GM15510 (cell line): ENCODE results near the gene PRPF39.
A peak's percentile ranks its signal among the peaks of the same experiment; 100 is the strongest.

ENCODE experiments used
- POLR2A ChIP-seq: IDR thresholded peaks from 3 replicates; pipeline ENCODE4 v1.6.1; 2011; ENCODE audit warnings: borderline replicate concordance; ENCODE audit not compliant: insufficient read length; ENCODE audit errors: extremely low read depth

Gene PRPF39, protein sequence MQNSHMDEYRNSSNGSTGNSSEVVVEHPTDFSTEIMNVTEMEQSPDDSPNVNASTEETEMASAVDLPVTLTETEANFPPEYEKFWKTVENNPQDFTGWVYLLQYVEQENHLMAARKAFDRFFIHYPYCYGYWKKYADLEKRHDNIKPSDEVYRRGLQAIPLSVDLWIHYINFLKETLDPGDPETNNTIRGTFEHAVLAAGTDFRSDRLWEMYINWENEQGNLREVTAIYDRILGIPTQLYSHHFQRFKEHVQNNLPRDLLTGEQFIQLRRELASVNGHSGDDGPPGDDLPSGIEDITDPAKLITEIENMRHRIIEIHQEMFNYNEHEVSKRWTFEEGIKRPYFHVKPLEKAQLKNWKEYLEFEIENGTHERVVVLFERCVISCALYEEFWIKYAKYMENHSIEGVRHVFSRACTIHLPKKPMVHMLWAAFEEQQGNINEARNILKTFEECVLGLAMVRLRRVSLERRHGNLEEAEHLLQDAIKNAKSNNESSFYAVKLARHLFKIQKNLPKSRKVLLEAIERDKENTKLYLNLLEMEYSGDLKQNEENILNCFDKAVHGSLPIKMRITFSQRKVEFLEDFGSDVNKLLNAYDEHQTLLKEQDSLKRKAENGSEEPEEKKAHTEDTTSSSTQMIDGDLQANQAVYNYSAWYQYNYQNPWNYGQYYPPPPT

DNA sequence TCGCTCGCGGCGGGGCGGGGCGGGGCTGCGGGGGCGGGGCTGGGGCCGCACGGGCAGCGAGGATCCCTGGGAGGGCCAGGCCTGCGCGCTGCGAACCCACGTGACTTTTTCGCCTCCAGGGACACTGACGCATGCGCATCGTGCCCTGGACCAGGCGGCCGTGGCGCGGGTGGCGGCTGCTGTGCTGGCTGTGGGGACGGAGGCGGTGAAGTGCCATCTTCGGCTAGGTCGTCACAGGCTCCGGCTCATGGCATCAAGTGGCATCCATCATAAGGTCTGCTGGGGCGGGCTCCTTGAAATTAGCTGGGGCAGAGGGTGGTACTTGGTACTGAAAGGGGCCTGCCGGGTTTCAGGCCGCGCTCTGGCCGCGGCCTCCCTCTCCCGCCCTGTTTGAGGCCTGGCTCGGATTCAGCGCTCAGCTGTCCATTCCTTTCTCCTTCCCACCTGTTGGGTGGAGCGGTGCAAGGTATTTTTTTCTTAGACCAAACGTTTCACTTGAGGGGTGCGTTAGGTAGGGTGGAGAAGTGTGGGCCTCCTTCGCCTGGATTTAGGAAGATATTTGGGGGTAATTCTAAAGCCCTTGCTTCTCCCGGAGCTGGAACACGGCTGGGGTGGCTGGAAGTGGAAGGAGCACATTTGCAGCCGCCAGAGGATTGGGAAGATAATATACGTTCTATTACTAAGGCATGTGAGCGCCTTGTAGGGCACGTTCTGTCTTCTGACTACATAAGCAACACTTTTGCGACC, at the start of gene PRPF39:
PRPF39 (plus strand) TSS at position 141 of the 747 bp plus-strand sequence. CDS start 11,124 bp downstream, outside the sequence.
- TF ChIP-seq POLR2A = peak; percentile 96

DNA sequence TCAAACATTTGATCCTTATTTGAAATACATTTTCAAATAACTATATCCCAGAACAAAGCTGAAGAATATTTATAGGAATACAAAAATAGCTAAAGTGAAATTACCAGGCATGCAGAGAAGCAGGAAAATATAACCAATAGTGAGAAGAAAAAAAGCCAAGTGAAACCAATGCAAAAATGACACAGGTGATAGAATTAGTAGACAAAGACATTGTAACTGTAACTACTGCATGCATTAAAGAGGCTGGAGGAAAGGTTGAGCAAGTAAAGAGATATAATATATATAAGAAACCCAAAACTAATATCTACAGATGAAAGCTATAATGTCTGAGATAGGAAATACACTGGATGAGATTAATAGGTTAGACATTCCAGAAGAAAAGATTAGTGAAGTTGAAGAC, 49.2 kb upstream of the PRPF39 start:
- no peak for TF ChIP-seq POLR2A

DNA sequence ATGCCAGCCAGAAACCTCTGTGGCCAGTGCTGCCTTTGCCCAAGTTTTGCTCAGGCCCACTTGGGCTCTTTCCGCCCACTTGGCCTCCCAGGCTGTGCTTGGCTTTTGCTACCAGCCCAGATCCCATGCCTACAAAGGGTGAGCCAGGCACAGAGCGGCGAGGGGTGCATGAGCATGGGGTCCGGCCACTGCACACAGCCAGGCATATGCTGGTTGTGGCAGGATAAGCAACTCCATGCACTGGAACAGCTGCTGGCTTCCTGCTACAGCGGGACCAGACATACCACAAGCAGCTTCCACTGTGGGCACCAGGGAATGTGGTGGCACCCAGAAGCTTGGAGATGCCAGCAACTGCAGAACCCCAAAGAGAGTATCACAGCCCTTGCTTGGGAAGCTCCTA, 45.7 kb upstream of the PRPF39 start:
- no peak for TF ChIP-seq POLR2A

DNA sequence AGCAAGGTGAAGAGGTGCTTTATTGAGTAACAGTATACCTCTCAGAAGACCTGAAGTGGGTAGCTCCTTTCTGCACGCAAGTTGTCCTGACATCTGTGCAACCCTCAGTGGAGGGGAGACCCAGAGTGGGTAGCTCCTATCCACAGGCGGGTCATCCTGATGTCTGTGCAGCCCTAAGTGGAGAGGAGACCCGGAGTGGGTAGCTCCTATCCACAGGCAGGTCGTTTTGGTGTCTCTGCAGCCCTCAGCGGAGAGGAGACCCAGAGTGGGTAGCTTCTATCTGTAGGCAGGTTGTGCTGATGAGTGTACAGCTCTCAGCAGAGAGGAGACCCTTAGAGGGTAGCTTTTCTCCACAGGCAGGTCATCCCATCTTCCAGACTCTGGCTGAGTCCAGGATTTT, 45.1 kb upstream of the PRPF39 start:
- no peak for TF ChIP-seq POLR2A

DNA sequence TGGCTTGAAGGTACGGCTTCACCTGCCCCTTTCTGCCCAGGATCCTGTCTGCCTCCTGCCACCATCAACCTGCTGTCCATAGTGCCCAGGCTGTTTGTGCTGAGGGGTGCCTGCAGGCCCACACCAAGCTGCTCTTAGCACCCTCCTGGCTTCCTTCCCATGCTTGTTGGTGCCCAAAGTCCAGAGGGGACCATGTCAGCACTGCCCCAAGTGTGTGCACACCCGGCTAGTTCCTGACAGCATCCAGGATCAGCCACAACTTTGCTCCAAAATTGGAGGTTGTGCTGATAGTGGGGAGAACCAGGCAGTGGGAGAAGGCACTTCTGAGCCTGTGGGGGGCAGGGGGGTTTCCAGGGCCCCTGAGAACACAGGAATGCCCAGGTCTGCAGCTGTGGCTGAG, 44.5 kb upstream of the PRPF39 start:
- TF ChIP-seq POLR2A = no peak

DNA sequence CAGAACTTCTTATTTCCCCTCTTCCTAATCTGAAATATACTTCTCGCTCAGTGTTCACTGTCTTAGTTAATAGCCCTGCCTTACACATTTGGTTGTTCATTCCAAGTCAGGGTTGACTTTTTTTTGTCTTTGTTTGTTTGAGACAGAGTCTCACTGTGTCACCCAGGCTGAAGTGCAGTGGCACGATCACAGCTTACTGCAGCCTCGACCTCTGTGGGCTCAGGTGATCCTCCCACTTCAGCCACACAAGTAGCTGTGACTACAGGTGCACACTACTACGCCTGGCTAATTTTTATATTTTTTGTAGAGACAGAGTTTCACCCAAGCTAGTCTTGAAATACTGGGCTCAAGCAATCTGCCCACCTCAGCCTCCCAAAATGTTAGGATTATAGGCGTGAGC, 42.3 kb upstream of the PRPF39 start:
- no peak for TF ChIP-seq POLR2A

DNA sequence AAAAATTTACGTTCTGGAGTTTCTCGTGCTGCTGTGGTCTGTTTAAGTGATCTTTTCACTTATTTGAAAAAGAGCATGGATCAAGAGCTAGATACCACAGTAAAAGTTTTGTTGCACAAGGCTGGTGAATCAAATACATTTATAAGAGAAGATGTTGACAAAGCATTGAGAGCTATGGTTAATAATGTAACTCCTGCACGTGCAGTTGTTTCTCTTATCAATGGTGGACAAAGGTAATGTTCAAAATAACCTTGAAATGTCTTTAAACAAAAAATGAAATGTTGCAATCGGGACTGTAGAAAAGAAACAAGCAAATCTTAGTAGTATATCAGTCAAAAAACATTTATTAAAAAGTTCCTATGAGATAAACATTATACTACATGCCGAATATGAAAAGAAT, 39.3 kb upstream of the PRPF39 start:
- no peak for TF ChIP-seq POLR2A

DNA sequence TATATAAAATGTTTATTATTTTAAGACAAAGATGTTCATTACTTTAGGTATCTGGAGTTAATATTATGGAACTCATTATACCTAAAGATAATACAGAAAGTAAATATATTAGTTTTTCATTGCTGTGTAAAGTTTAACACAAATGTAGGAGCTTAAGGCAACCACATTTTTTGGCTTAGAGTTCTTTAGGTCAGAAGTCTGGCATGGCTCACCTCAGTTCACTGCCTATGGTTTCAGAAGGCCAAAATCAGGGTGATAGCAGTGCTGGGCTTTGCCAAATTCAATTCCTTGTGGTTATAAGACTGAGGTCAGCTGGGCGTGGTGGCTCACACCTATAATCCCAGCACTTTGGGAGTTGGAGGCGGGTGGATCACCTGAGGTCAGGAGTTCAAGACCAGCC, 35.5 kb upstream of the PRPF39 start:
- TF ChIP-seq POLR2A = no peak

DNA sequence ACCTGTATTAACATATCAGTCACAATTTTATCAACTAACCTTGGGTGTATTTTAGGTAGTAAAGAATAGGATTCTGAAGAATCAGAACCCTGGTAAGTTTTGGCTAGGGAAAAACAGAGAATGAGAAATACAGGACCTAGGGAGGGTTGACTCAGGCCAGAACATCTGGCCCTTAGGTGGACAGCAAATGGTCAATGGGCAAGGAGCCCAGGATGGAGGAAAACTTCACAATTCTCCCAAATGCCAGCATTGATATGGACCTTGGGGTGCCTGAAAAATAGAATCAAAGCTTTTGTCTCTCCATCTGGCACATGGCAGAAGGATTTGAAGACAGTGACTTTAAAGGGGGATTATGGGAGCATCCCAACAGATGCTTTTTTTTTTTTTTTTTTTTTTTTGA, 32.7 kb upstream of the PRPF39 start:
- no peak for TF ChIP-seq POLR2A

DNA sequence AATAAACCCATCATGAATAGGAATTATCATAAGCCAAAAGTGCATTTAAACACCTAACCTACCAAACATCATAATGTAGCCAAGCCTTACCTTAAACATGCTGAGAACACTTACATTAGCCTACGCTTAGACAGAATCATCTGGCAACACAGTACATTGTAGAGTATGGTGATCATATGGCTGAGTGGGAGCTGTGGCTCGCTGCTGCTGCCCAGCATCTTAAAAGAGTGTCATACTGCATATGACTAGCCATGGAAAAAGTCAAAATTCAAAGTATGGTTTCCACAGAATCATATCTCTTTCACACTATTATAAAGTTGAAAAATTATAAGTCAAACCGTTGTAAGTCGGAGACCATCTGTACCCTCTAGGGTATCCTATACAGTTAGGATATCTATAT, 32.0 kb upstream of the PRPF39 start:
- TF ChIP-seq POLR2A = no peak

DNA sequence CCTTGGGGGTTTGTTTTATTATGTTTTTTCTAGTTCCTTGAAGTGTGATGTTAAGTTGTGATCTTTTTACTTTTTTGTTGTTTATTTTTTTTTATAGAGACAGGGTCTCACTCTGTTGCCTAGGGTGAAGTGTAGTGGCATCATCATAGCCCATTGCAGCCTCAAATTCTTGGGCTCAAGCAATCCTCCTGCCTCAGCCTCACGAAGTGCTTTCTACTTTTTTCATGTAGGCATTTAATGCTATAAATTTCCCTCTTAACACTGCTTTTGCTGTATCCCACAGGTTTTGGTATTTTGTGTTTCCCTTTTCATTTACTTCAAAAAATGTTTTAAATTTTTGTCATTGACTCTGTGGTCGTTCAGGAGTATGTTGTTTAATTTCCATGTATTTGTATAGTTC, 26.6 kb upstream of the PRPF39 start:
- TF ChIP-seq POLR2A = no peak

DNA sequence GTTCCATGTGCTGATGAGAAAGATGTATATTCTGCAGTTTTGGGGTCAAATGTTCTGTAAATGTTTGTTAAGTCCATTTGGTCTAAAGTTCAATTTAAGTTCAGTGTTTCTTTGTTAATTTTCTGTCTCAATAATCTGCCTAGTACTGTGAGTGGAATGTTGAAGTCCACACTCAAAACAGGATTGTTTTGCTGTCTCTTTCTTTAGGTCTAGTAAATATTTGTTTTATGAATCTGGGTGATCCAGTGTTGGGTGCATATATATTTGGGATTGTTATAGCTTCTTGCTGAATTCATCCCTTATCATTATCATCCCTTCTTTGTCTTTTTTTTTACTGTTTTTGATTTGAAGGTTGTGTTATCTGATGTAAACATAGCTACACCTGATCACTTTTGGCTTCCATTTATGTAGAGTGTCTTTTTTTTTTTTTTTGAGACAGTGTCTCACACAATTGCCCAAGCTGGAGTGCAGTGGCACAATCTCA, 26.0 kb upstream of the PRPF39 start:
- no peak for TF ChIP-seq POLR2A

DNA sequence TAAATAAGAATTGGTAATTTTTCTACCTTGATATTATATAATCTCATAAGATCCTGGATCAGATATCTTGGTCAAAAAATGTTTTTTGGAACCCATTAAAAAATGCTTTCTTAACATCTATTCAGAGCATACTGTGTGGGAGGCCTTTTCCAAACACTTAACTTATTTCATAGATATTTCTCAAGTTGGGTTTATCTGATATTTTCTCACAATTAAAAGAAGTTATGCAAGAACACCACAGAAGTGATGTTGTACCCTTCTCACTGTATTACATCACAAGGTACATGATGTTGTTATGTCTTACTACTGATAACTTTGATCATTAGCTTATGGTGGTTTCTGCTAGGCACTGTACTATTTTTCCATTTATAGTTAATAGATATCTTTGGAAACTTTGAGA, 23.4 kb upstream of the PRPF39 start:
- no peak for TF ChIP-seq POLR2A

DNA sequence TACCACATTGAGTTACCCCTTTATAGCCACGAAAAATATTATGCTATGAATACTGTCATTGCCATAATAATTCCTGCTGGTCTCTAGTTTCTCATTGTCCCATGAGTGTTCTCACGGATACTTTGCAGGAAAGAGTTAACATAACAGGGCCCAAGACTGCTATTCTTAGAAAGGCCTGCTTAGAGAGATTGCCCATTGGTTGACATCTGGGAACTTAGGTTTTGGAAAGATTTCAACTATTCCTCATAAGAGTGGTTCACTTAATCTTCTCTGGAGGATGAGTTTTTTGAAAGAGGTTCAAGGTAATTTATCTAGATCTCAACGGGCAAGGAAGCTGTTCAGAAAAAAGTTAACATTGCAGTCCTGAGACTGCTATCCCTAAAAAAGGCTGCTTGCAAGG, 18.4 kb upstream of the PRPF39 start:
- TF ChIP-seq POLR2A = no peak

DNA sequence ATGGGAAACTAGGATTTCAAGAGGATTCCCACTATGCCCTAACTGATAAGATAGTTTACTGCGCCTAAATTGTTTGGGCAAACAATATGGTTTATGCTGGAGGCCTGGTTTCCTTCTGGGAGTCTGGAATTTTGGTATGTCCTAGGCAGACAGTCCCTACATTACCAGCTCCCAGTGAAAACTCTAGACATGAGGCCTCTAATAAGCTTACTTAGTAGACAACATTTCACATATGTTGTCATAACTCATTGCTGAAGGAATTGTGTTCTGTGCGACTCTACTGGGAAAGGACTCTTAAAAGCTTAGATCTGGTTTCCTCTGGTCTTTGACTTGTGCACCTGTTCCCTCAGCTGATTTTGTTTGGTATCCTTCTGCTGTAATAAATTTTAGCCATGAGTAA, 18.0 kb upstream of the PRPF39 start:
- no peak for TF ChIP-seq POLR2A
